D721Med (cell line): ENCODE results near the gene SPACA7.

Experiments
- DNase-seq: peaks from one replicate; pipeline ENCODE4 v3.0.0; 2011; ENCODE audit warnings: low spot score; ENCODE audit not compliant: insufficient read length
- FAIRE-seq: peaks from 2 replicates; lab custom pipeline; 2011; peaks lifted over from hg19 to GRCh38; lab: Jason Lieb, UNC
- TF ChIP-seq, protein P1 (sequence below): IDR thresholded peaks from 2 replicates; pipeline ENCODE4 v1.5.1; 2012; ENCODE audit warnings: mild to moderate bottlenecking, control low read depth; ENCODE audit not compliant: insufficient read depth; ENCODE audit errors: missing control alignments

The SPACA7 gene

DNA sequence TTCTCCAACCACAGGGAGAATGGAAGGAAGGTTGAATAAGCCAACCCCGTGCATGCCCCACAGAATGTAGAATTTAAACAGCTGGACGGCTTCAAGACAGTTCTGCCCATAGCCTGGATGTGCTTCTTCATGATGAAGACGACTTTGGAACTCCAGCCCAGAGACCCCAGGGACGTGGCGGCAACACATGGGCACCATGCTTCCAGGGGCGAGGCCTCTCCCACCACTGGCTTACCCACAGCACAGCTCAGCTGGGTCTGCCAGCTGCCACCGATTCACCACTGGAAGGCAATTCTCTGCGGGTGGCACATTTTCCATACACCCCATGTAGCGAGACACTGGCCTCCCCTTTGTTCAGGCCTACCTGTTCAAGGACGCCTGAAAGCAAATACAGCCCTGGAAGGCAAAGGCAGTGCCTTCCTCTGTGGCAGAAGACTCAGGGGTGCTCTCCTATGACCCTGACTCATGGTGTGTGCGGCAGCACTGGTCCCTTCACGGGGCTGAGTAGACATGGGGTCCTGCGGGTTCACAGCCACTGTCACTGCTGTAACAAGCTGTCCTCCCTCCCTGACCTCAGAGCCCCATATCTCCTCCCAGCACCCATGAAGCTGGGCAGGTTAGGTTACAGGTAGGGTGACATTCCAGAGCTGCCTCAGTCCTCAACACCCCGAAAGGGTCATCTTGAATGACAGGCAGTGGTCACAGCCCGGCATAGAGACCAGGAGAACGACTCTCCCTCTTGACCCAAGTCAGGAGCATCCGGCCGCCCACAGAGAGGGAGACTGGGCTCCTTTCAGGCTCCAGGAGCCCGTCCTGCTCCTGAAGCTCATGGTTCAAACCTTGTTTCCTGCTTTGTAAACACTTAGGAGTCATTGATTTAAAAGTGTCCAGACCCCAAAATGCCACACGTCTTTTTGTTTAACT, 72.7 kb downstream of the SPACA7 start:
- FAIRE-seq (no peak), DNase-seq (no peak)
- TF ChIP-seq, protein P1, sequence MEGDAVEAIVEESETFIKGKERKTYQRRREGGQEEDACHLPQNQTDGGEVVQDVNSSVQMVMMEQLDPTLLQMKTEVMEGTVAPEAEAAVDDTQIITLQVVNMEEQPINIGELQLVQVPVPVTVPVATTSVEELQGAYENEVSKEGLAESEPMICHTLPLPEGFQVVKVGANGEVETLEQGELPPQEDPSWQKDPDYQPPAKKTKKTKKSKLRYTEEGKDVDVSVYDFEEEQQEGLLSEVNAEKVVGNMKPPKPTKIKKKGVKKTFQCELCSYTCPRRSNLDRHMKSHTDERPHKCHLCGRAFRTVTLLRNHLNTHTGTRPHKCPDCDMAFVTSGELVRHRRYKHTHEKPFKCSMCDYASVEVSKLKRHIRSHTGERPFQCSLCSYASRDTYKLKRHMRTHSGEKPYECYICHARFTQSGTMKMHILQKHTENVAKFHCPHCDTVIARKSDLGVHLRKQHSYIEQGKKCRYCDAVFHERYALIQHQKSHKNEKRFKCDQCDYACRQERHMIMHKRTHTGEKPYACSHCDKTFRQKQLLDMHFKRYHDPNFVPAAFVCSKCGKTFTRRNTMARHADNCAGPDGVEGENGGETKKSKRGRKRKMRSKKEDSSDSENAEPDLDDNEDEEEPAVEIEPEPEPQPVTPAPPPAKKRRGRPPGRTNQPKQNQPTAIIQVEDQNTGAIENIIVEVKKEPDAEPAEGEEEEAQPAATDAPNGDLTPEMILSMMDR: no peak

DNA sequence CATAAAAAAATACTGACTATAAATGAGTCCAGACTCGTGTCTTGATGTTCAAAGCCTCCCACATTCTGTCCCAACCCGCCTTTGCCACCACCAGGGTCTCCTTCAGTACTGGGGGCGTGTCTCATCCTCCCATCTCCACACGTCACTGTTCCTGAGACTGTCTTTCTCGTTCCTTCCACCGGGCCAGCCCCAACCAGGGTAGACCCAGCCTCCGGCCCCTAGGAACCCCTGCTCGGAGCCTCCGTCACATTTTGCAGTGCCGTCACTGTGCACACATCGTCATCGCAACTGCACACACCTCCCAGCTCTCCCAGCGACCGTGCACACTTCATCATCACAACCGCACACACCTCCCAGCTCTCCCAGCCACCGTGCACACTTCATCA, 73.4 kb downstream of the SPACA7 start:
- TF ChIP-seq, protein P1: no peak
- no peak for FAIRE-seq
- DNase-seq: no peak

DNA sequence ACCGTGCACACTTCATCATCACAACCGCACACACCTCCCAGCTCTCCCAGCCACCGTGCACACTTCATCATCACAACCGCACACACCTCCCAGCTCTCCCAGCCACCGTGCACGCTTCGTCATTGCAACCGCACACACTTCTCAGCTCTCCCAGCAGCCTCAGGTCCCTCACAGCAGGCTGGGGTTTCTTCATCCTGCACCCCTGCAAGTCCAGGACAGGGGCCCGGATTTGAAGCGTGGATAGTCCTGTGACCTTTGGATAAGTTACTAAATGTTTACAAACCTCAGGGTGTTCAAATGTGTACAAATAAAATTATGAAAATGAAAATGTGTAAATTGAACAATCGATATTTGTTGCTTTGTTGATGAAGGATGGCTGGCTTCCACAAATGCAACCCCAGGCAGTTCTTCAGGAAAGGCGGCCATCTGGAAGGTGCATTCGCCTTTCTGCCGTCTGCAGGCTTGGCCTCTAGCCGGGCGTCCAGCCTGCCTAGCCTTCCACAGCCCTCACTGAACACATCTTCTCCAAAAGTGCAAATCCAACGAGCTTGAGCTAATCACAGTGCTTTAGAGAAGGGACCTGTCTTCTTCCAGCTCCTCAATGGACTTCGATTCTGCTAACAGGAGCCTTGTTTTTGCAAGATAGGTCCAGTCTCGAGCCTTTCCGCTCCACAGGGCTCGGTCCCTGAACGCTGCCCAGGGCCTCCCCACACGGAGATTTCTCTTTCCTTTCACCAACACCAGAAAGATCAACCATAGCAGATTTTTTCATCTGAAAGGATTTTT, 74.2 kb downstream of the SPACA7 start:
- no peak for FAIRE-seq
- DNase-seq: no peak
- TF ChIP-seq, protein P1: no peak

DNA sequence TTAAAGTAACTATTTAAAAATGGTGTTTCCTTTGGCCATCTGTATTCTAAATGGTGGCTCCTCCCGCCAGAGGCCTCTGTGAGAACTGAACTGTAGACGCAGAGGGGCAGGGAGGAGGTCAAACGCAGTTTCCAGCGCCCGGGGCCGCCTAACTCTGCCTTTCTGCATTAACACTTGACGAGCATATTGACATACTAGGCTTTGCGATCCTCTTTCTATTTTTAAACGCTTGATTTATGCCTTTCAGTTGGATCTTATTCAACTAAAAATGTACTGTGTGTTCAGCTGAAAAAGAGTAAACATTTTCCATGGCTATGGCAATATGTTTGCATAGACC, 74.7 kb downstream of the SPACA7 start:
- no peak for DNase-seq
- no peak for FAIRE-seq
- TF ChIP-seq, protein P1: no peak

DNA sequence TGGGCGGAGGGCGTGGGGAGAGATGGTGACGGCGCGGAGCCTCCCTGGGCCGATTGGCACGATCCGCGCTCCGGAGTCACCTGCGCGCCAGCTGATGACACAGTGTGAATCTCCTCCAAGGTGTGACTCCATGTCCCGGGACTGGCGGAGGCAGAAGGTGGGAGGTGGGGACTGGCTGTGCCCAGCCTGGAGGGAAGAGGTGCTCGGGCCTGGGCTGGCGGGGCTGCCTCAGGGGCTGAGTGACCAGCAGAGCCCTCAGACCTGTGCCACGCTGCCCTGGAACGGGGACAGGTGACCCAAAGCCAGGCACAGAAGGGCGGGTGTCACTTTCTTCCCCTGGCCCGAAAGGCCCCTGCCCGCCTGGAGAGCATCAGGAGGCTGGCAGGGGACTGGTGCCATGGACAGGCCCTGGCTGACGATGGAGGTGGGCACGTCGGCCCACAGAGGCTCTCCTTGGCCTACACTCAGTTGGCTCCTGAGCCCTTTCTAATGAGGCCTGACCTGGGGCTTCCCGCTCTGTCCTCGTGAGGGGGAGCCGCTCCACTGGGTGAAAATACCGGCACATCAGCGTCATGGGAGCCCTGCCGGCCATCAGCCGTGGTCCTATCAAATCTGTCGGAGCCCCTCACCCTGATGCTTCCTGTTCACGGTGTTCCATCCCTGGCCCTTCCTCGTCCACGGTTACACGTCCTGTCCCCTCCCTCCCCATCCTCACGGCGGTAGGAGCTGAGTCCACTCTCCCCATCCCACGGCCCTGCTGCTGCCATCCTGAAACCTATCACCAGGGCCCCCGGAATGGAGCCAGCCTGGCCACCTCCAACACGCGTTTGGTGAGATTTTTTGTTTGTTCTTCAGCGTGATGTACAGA, 75.6 kb downstream of the SPACA7 start:
- TF ChIP-seq, protein P1: no peak
- no peak for DNase-seq
- FAIRE-seq: no peak

DNA sequence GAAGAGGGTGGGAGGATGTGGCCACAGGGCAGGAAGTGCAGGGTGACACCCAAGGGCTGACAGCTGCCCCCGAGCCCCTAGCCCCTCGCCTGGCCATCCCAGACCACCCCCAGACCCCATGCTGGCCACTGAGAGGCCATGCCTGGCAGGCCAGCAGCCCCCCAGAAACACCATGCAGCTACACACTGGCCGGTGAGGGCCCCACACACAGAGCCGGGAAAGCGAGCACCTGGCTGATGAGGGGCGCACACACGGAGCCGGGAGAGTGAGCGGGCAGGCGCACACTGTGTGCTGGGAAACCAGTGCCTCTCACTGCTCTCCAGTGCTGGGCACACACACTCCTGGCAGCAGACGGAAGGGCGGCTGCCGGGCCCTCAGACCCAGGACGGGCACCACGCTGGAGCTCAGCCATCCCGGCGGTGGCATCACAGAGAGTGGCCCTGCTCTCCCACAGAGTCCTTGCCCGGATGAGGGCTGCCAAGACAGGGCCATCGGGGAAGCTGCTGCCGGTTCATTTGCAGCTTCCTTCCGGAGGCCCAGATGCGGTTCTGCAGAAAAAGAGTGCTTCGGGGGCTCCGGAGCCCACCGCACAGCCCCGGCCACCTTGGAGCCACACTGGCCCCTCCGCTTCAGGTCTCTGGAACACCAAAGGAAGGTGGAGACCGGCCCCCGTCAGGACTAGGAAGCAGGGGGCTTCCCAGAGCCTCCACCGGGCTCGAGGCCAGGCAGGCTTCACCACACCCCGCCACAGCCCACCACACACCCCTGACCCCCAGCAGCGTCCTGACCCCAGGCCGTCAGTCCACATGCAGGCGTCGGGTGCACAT, 76.4 kb downstream of the SPACA7 start:
- FAIRE-seq (no peak), DNase-seq (no peak)
- TF ChIP-seq, protein P1: no peak
